GM21723 (cell line): ENCODE measurements around the gene SMIM35.

Experiments used
- ATAC-seq: cut with Tn5 transposase; IDR thresholded peaks from one replicate; pipeline ENCODE4 v1.9.1; 2021; ENCODE audit warnings: mild to moderate bottlenecking, moderate library complexity; ENCODE audit not compliant: unreplicated experiment

The SMIM35 gene

GRCh38 chr11:118086913-118087768 is at the start of gene SMIM35:
SMIM35 (minus strand) TSS chr11:118086963; CDS start chr11:118086757, 206 bp downstream.
- ATAC-seq, result no peak

- no peak for ATAC-seq
These were observed 49.6 kb upstream of the SMIM35 start for GRCh38 chr11:118136341-118136740.

GRCh38 chr11:118135796-118136165 is 49.0 kb upstream of the SMIM35 start:
- ATAC-seq, result no peak

- ATAC-seq, result no peak
These were observed 48.5 kb upstream of the SMIM35 start for GRCh38 chr11:118135051-118135795.

GRCh38 chr11:118133816-118134215 is 47.1 kb upstream of the SMIM35 start:
- no peak for ATAC-seq

- ATAC-seq, result no peak
These were observed 45.8 kb upstream of the SMIM35 start for GRCh38 chr11:118132385-118133151.

- no peak for ATAC-seq
These were observed 42.9 kb upstream of the SMIM35 start for GRCh38 chr11:118129471-118130172.

GRCh38 chr11:118128721-118129470 is 42.1 kb upstream of the SMIM35 start:
- ATAC-seq, result no peak

GRCh38 chr11:118128310-118128709 is 41.5 kb upstream of the SMIM35 start:
- ATAC-seq, result no peak

GRCh38 chr11:118126082-118126838 is 39.5 kb upstream of the SMIM35 start:
- no peak for ATAC-seq

GRCh38 chr11:118124929-118125535 is 38.3 kb upstream of the SMIM35 start:
- ATAC-seq, result no peak

- no peak for ATAC-seq
These were observed 34.0 kb upstream of the SMIM35 start for GRCh38 chr11:118120793-118121192.

- no peak for ATAC-seq
These were observed 31.2 kb upstream of the SMIM35 start for GRCh38 chr11:118117790-118118601.

GRCh38 chr11:118115048-118115447 is 28.3 kb upstream of the SMIM35 start:
- ATAC-seq, result no peak

- no peak for ATAC-seq
These were observed 27.5 kb upstream of the SMIM35 start for GRCh38 chr11:118114266-118114665.

- ATAC-seq, result no peak
These were observed 26.1 kb upstream of the SMIM35 start for GRCh38 chr11:118112711-118113430.

- ATAC-seq, result no peak
These were observed 24.9 kb upstream of the SMIM35 start for GRCh38 chr11:118111744-118112035.
